SK-N-SH treated with all-trans-retinoic acid at 6 μM for 48 hours (cell line): ENCODE data around the gene ALS2CL.
A peak's percentile ranks its signal among the peaks of the same experiment; 100 is the strongest.

Experiments used
- ATAC-seq: fragments of 200-7000 bp; cut with Tn5 transposase; 3 replicates; pipeline ENCODE4 v1.9.1; 2020; ENCODE audit warnings: mild to moderate bottlenecking, moderate library complexity
- ARNTL ChIP-seq: fragments of 450-650 bp; formaldehyde crosslinking; IDR thresholded peaks from 2 replicates; pipeline ENCODE4 v1.5.0; 2020; ENCODE audit warnings: low read depth, mild to moderate bottlenecking, moderate library complexity, borderline replicate concordance
- BACH2 ChIP-seq: fragments of 250-450 bp; sonication (Bioruptor Pico); IDR thresholded peaks from 2 replicates; pipeline ENCODE4 v1.9.0; 2021; ENCODE audit warnings: mild to moderate bottlenecking, borderline replicate concordance
- CSDC2 ChIP-seq: fragments of 250-450 bp; sonication (Bioruptor Pico); IDR thresholded peaks from 2 replicates; pipeline ENCODE4 v1.5.0; 2020; ENCODE audit warnings: mild to moderate bottlenecking, moderate library complexity
- GLIS3 ChIP-seq: fragments of 250-450 bp; sonication (Bioruptor Pico); IDR thresholded peaks from 2 replicates; pipeline ENCODE4 v1.5.0; 2020; ENCODE audit warnings: mild to moderate bottlenecking, moderate library complexity
- OSR1 ChIP-seq: fragments of 250-450 bp; sonication (Bioruptor Pico); IDR thresholded peaks from 2 replicates; pipeline ENCODE4 v1.8.0; 2022; ENCODE audit warnings: moderate library complexity, mild to moderate bottlenecking, inconsistent platforms
- TOX ChIP-seq: fragments of 250-450 bp; sonication (Bioruptor Pico); IDR thresholded peaks from 2 replicates; pipeline ENCODE4 v1.8.0; 2021; ENCODE audit warnings: mild to moderate bottlenecking, moderate library complexity, borderline replicate concordance
- ZC3H10 ChIP-seq: fragments of 250-450 bp; sonication (Bioruptor Pico); IDR thresholded peaks from 2 replicates; pipeline ENCODE4 v1.5.1; 2021; ENCODE audit warnings: mild to moderate bottlenecking, moderate library complexity
- ZFP3 ChIP-seq: fragments of 250-450 bp; sonication (Bioruptor Pico); IDR thresholded peaks from 2 replicates; pipeline ENCODE4 v1.5.0; 2020; ENCODE audit warnings: mild to moderate bottlenecking, moderate library complexity
- ZFP30 ChIP-seq: fragments of 450-650 bp; formaldehyde crosslinking; IDR thresholded peaks from 2 replicates; pipeline ENCODE4 v1.5.0; 2022; ENCODE audit warnings: mild to moderate bottlenecking, moderate library complexity
- ZNF565 ChIP-seq: fragments of 450-650 bp; formaldehyde crosslinking; conservative IDR thresholded peaks from 2 replicates; pipeline ENCODE4 v1.5.0; 2020; ENCODE audit warnings: low read depth, mild to moderate bottlenecking, moderate library complexity
- ZNF70 ChIP-seq: fragments of 450-650 bp; formaldehyde crosslinking; IDR thresholded peaks from 2 replicates; pipeline ENCODE4 v1.5.0; 2020; ENCODE audit warnings: mild to moderate bottlenecking, moderate library complexity
- ZNF8 ChIP-seq: fragments of 450-650 bp; formaldehyde crosslinking; IDR thresholded peaks from 2 replicates; pipeline ENCODE4 v1.5.0; 2020; ENCODE audit warnings: mild to moderate bottlenecking, moderate library complexity
- TF ChIP-seq, protein P1 (sequence below): fragments of 250-450 bp; sonication (Bioruptor Pico); IDR thresholded peaks from 2 replicates; pipeline ENCODE4 v1.5.1; 2021; ENCODE audit warnings: mild to moderate bottlenecking, moderate library complexity
- TF ChIP-seq, protein P2 (sequence below): fragments of 250-450 bp; sonication (Bioruptor Pico); IDR thresholded peaks from 2 replicates; pipeline ENCODE4 v1.8.0; 2020; ENCODE audit warnings: mild to moderate bottlenecking, moderate library complexity, borderline replicate concordance
- TF ChIP-seq, protein P3 (sequence below): fragments of 250-450 bp; sonication (Bioruptor Pico); IDR thresholded peaks from 2 replicates; pipeline ENCODE4 v1.5.0; 2020; ENCODE audit warnings: mild to moderate bottlenecking, moderate library complexity
- TF ChIP-seq, protein P4 (sequence below): fragments of 250-450 bp; sonication (Bioruptor Pico); IDR thresholded peaks from 2 replicates; pipeline ENCODE4 v1.8.0; 2021; ENCODE audit warnings: low read depth, mild to moderate bottlenecking, moderate library complexity, borderline replicate concordance

Gene ALS2CL

DNA sequence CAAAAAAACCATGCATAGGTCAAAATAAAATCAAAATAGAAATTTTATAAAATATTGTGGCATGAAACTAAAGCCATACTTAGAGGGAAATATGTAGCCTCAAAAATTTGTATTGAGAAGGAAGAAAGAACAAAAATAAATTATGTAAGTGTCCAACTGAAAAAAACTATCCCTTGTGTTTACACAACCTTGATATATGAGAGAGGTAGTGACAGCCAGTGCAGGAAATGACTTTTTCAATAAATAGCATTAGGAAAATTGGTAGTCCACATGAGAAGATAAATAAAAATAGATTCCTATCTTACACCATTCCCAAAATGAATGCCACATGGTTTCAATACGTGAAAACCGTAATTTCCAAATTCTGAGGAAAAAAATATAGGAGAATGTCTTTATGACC, 37.3 kb upstream of the ALS2CL start:
- no peak for ATAC-seq
- TF ChIP-seq ARNTL: no peak
- no peak for TF ChIP-seq ZC3H10
- TF ChIP-seq GLIS3 (CRISPR knock-in tag): no peak
- TF ChIP-seq, protein P1, sequence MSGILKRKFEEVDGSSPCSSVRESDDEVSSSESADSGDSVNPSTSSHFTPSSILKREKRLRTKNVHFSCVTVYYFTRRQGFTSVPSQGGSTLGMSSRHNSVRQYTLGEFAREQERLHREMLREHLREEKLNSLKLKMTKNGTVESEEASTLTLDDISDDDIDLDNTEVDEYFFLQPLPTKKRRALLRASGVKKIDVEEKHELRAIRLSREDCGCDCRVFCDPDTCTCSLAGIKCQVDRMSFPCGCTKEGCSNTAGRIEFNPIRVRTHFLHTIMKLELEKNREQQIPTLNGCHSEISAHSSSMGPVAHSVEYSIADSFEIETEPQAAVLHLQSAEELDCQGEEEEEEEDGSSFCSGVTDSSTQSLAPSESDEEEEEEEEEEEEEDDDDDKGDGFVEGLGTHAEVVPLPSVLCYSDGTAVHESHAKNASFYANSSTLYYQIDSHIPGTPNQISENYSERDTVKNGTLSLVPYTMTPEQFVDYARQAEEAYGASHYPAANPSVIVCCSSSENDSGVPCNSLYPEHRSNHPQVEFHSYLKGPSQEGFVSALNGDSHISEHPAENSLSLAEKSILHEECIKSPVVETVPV (CRISPR knock-in tag): no peak
- TF ChIP-seq CSDC2 (CRISPR knock-in tag): no peak
- TF ChIP-seq, all 23 proteins: peak for 0

DNA sequence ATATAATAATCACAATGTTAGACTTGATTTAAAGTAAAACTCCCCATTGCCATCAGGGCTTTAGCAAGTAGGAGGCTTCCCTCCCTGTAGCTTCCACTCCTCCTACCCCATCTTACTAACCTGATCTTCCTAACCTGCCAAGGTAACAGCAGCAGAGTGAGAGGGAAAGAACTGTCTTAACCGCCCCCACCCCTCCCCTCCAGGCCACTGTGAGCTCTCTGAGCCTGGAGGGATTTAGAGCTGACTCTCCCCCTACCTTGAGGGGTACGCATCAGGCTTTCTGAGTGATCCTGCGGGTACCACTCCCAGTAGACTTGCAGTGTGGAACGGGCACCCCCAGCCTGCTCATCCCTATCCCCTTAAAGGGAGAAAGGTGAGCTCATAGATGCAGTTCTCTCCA, 35.6 kb upstream of the ALS2CL start:
- ATAC-seq: no peak
- TF ChIP-seq, protein P2, sequence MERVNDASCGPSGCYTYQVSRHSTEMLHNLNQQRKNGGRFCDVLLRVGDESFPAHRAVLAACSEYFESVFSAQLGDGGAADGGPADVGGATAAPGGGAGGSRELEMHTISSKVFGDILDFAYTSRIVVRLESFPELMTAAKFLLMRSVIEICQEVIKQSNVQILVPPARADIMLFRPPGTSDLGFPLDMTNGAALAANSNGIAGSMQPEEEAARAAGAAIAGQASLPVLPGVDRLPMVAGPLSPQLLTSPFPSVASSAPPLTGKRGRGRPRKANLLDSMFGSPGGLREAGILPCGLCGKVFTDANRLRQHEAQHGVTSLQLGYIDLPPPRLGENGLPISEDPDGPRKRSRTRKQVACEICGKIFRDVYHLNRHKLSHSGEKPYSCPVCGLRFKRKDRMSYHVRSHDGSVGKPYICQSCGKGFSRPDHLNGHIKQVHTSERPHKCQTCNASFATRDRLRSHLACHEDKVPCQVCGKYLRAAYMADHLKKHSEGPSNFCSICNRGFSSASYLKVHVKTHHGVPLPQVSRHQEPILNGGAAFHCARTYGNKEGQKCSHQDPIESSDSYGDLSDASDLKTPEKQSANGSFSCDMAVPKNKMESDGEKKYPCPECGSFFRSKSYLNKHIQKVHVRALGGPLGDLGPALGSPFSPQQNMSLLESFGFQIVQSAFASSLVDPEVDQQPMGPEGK (CRISPR knock-in tag): no peak
- TF ChIP-seq ZFP3 (CRISPR knock-in tag): no peak
- TF ChIP-seq GLIS3 (CRISPR knock-in tag): no peak
- TF ChIP-seq, protein P3, sequence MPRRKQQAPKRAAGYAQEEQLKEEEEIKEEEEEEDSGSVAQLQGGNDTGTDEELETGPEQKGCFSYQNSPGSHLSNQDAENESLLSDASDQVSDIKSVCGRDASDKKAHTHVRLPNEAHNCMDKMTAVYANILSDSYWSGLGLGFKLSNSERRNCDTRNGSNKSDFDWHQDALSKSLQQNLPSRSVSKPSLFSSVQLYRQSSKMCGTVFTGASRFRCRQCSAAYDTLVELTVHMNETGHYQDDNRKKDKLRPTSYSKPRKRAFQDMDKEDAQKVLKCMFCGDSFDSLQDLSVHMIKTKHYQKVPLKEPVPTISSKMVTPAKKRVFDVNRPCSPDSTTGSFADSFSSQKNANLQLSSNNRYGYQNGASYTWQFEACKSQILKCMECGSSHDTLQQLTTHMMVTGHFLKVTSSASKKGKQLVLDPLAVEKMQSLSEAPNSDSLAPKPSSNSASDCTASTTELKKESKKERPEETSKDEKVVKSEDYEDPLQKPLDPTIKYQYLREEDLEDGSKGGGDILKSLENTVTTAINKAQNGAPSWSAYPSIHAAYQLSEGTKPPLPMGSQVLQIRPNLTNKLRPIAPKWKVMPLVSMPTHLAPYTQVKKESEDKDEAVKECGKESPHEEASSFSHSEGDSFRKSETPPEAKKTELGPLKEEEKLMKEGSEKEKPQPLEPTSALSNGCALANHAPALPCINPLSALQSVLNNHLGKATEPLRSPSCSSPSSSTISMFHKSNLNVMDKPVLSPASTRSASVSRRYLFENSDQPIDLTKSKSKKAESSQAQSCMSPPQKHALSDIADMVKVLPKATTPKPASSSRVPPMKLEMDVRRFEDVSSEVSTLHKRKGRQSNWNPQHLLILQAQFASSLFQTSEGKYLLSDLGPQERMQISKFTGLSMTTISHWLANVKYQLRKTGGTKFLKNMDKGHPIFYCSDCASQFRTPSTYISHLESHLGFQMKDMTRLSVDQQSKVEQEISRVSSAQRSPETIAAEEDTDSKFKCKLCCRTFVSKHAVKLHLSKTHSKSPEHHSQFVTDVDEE (CRISPR knock-in tag): no peak
- no peak for TF ChIP-seq TOX
- TF ChIP-seq, protein P1 (CRISPR knock-in tag): no peak
- no peak for TF ChIP-seq ZFP30 (CRISPR knock-in tag)
- no peak for TF ChIP-seq OSR1 (CRISPR knock-in tag)

DNA sequence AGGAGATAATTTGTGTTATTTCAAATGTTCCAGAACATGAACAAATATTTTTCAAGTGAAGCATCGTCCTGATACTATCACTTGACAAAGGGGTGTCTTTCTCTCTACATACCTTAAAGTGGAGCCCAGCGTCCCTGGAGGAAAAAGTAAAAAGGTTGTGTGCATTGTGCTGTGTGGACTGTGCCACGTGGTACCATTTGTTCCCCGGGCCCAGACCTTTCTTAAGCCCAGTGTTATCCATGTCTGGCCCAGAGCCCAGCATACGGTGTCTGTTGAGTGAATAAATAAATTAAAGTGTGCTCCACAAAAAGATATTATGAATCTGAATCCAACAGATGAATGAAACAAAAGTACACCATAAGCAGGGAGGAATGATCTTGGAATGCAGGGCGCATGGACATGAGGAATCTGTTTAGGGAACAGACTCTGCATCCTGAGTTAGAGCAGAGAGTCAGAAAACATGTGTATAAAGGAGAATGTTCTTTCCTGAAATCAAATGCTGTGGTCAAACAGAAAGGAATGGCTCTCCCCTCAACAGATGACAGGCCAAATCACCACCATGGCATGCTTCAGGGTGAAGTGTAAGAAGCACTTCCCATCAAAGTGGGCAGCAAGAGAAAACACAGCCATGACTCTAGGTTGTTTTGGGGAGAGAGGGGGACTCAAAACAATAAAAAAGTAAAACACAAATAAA, 32.3 kb upstream of the ALS2CL start:
- ATAC-seq: peak; percentile 30
- TF ChIP-seq CSDC2 (CRISPR knock-in tag) (no peak), ARNTL (no peak), ZFP30 (CRISPR knock-in tag) (no peak), BACH2 (CRISPR knock-in tag) (no peak), ZNF565 (CRISPR knock-in tag) (no peak), ZNF70 (CRISPR knock-in tag) (no peak), ZNF8 (no peak), OSR1 (CRISPR knock-in tag) (no peak)
- TF ChIP-seq, protein P4, sequence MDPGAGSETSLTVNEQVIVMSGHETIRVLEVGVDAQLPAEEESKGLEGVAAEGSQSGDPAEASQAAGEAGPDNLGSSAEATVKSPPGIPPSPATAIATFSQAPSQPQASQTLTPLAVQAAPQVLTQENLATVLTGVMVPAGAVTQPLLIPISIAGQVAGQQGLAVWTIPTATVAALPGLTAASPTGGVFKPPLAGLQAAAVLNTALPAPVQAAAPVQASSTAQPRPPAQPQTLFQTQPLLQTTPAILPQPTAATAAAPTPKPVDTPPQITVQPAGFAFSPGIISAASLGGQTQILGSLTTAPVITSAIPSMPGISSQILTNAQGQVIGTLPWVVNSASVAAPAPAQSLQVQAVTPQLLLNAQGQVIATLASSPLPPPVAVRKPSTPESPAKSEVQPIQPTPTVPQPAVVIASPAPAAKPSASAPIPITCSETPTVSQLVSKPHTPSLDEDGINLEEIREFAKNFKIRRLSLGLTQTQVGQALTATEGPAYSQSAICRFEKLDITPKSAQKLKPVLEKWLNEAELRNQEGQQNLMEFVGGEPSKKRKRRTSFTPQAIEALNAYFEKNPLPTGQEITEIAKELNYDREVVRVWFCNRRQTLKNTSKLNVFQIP (CRISPR knock-in tag): no peak
- TF ChIP-seq, protein P3 (CRISPR knock-in tag): no peak
